Activated naive CD4-positive, alpha-beta T cell treated with anti-CD3 and anti-CD28 coated beads for 36 hours (primary cell): ENCODE measurements around the gene ALKBH8. TPM values are rescaled to one million over a fixed set of nuclear protein-coding genes. Genes with fewer than 3 reads are reported as not detected.
A peak's percentile ranks its signal among the peaks of the same experiment; 100 is the strongest.
"Not testable (repeated sequence)": the region's sequence is repeated elsewhere in the genome, so short reads cannot be mapped to it uniquely, and the experiment has no call there.

Experiments
- CTCF ChIA-PET: fragments of 350-600 bp; sonication (Branson Sonifier 250); formaldehyde crosslinking; loops from one replicate; lab custom pipeline; 2021; ENCODE audit warnings: antibody characterized with exemption; lab: Charles Lee
- DNase-seq: peaks from one replicate; pipeline ENCODE4 v3.0.0-alpha.2; 2020
- H3K27ac Mint-ChIP-seq: one replicate; pipeline ENCODE4 v1.8.0; 2021; ENCODE audit warnings: mild to moderate bottlenecking, mixed read lengths
- H3K27me3 Mint-ChIP-seq: one replicate; pipeline ENCODE4 v1.8.0; 2021; ENCODE audit warnings: low read depth, mixed read lengths
- H3K36me3 Mint-ChIP-seq: one replicate; pipeline ENCODE4 v1.8.0; 2021; ENCODE audit warnings: low read depth, mixed read lengths
- H3K4me1 Mint-ChIP-seq: one replicate; pipeline ENCODE4 v1.8.0; 2021; ENCODE audit warnings: low read depth, mixed read lengths
- H3K4me3 Mint-ChIP-seq: one replicate; pipeline ENCODE4 v1.8.0; 2021; ENCODE audit warnings: mild to moderate bottlenecking, moderate library complexity, mixed read lengths
- H3K9me3 Mint-ChIP-seq: one replicate; pipeline ENCODE4 v1.8.0; 2021; ENCODE audit warnings: mixed read lengths
- intact Hi-C: fragments of 100-400 bp; cut with micrococcal nuclease; formaldehyde crosslinking; loops from one replicate; pipeline ENCODE4 v1.15.1; 2023
- total RNA-seq, 2 experiments: library from RNA; stranded (reverse); gene quantifications; one replicate each; pipeline ENCODE4 v1.2.3, GENCODE V29; 2021

Gene ALKBH8
- total RNA-seq, 2 experiments from 2014 or later: 10.1 to 12.2 TPM

- H3K36me3 Mint-ChIP-seq: no peaks in the 10 kb centered on the region
- no peaks in the 10 kb centered on the region for H3K4me1 Mint-ChIP-seq
- no peaks in the 10 kb centered on the region for H3K9me3 Mint-ChIP-seq
- DNase-seq: no peak
- no peak overlapping the region for H3K4me3 Mint-ChIP-seq
- no peak overlapping the region for H3K27ac Mint-ChIP-seq
- CTCF ChIA-PET: interaction anchor here (1.8 to 2.1 kb wide), 4 partner anchors 7 to 116 kb away, joined by 5 to 8 read pairs (median 6); partner anchors contain the start of gene ALKBH8
- H3K27me3 Mint-ChIP-seq: no peaks in the 10 kb centered on the region
- intact Hi-C loops: no loop called here
Observed at GRCh38 chr11:107573438-107573837, 7.9 kb upstream of the ALKBH8 start.

- CTCF ChIA-PET: interaction anchor here (0.6 kb wide), 1 partner anchor 45 kb away, joined by 3 read pairs; no protein-coding TSS in a partner anchor
- peaks cover 13% of the 10 kb centered on the region for H3K4me1 Mint-ChIP-seq
- no peak overlapping the region for H3K27ac Mint-ChIP-seq
- no peaks in the 10 kb centered on the region for H3K27me3 Mint-ChIP-seq
- no peak for DNase-seq
- intact Hi-C loops: no loop called here
- H3K9me3 Mint-ChIP-seq: no peaks in the 10 kb centered on the region
- no peaks in the 10 kb centered on the region for H3K36me3 Mint-ChIP-seq
- H3K4me3 Mint-ChIP-seq: no peak overlapping the region
Observed at GRCh38 chr11:107570015-107570414, 4.5 kb upstream of the ALKBH8 start.

- CTCF ChIA-PET: interaction anchor here (0.6 to 3.9 kb wide), 6 partner anchors 9 to 203 kb away, joined by 3 to 25 read pairs (median 4); no protein-coding TSS in a partner anchor
- no peaks in the 10 kb centered on the region for H3K36me3 Mint-ChIP-seq
- H3K4me3 Mint-ChIP-seq: no peak overlapping the region
- peaks cover 29% of the 10 kb centered on the region for H3K4me1 Mint-ChIP-seq
- H3K9me3 Mint-ChIP-seq: no peaks in the 10 kb centered on the region
- intact Hi-C loops: loop anchor here (5.0 to 10.0 kb wide), 6 partner anchors 39 to 1491 kb away; partner anchors contain the start of genes AASDHPPT, ATM, C11orf65 and DDX10
- no peaks in the 10 kb centered on the region for H3K27me3 Mint-ChIP-seq
- no peak overlapping the region for H3K27ac Mint-ChIP-seq
- DNase-seq: no peak
Observed at GRCh38 chr11:107567739-107568335, 2.3 kb upstream of the ALKBH8 start.

GRCh38 chr11:107566569-107566968, 1.0 kb upstream of the ALKBH8 start:
- H3K27me3 Mint-ChIP-seq: no peaks in the 10 kb centered on the region
- CTCF ChIA-PET: interaction anchor here (0.6 to 3.9 kb wide), 5 partner anchors 8 to 208 kb away, joined by 3 to 25 read pairs (median 6); no protein-coding TSS in a partner anchor
- no peak for DNase-seq
- H3K27ac Mint-ChIP-seq: peak overlapping the region; percentile 92
- intact Hi-C loops: loop anchor here (5.0 to 10.0 kb wide), 6 partner anchors 41 to 1489 kb away; partner anchors contain the start of genes AASDHPPT, ATM, C11orf65 and DDX10
- peaks cover 41% of the 10 kb centered on the region for H3K4me1 Mint-ChIP-seq
- no peaks in the 10 kb centered on the region for H3K36me3 Mint-ChIP-seq
- H3K9me3 Mint-ChIP-seq: no peaks in the 10 kb centered on the region
- peak overlapping the region; percentile 85 for H3K4me3 Mint-ChIP-seq

- H3K4me1 Mint-ChIP-seq: peaks cover 47% of the 10 kb centered on the region
- H3K4me3 Mint-ChIP-seq: peak overlapping the region; percentile 85
- H3K27me3 Mint-ChIP-seq, H3K9me3 Mint-ChIP-seq, H3K36me3 Mint-ChIP-seq, DNase-seq: not testable (repeated sequence)
- intact Hi-C loops: loop anchor here (1.0 to 10.0 kb wide), 13 partner anchors 10 to 1489 kb away; partner anchors contain the start of genes AASDHPPT, ATM, C11orf65 and CUL5
- peak overlapping the region; percentile 92 for H3K27ac Mint-ChIP-seq
- CTCF ChIA-PET: interaction anchor here (0.8 to 3.9 kb wide), 6 partner anchors 8 to 205 kb away, joined by 3 to 25 read pairs (median 4); no protein-coding TSS in a partner anchor
Observed at GRCh38 chr11:107565955-107566501, 493 bp upstream of the ALKBH8 start.

- Mint-ChIP-seq H3K27ac (peak overlapping the region; percentile 92), H3K4me3 (peak overlapping the region; percentile 85), H3K9me3 (no peaks in the 10 kb centered on the region), H3K27me3 (no peaks in the 10 kb centered on the region), H3K36me3 (peaks cover 4% of the 10 kb centered on the region), H3K4me1 (peaks cover 48% of the 10 kb centered on the region)
- DNase-seq: no peak
- intact Hi-C loops: loop anchor here (1.0 to 10.0 kb wide), 15 partner anchors 11 to 1488 kb away; partner anchors contain the start of genes AASDHPPT, ATM, C11orf65 and CUL5
- CTCF ChIA-PET: interaction anchor here (0.6 to 4.5 kb wide), 4 partner anchors 16 to 127 kb away, joined by 3 to 52 read pairs (median 24); no protein-coding TSS in a partner anchor
Observed at GRCh38 chr11:107564877-107565218, 687 bp downstream of the ALKBH8 start.

GRCh38 chr11:107563702-107564101, 1.8 kb downstream of the ALKBH8 start:
- H3K36me3 Mint-ChIP-seq: peaks cover 12% of the 10 kb centered on the region
- CTCF ChIA-PET: interaction anchor here (0.7 to 4.5 kb wide), 10 partner anchors 10 to 206 kb away, joined by 3 to 52 read pairs (median 4); no protein-coding TSS in a partner anchor
- intact Hi-C loops: loop anchor here (1.0 to 10.0 kb wide), 7 partner anchors 14 to 1471 kb away; partner anchors contain the start of gene CUL5
- peak overlapping the region; percentile 7 for H3K4me3 Mint-ChIP-seq
- DNase-seq: peak; percentile 72
- peaks cover 58% of the 10 kb centered on the region for H3K4me1 Mint-ChIP-seq
- H3K27ac Mint-ChIP-seq: no peak overlapping the region
- no peaks in the 10 kb centered on the region for H3K9me3 Mint-ChIP-seq
- no peaks in the 10 kb centered on the region for H3K27me3 Mint-ChIP-seq

- no peaks in the 10 kb centered on the region for H3K9me3 Mint-ChIP-seq
- intact Hi-C loops: loop anchor here (1.0 to 10.0 kb wide), 6 partner anchors 13 to 1470 kb away; no protein-coding TSS in a partner anchor
Observed at GRCh38 chr11:107562647-107563208, 2.8 kb downstream of the ALKBH8 start.

GRCh38 chr11:107561688-107562087, 3.8 kb downstream of the ALKBH8 start:
- intact Hi-C loops: loop anchor here (5.0 to 10.0 kb wide), 3 partner anchors 336 to 1469 kb away; no protein-coding TSS in a partner anchor
- Mint-ChIP-seq H3K36me3 (peaks cover 14% of the 10 kb centered on the region), H3K4me3 (no peak overlapping the region), H3K4me1 (peaks cover 52% of the 10 kb centered on the region), H3K27ac (peak overlapping the region; percentile 74), H3K9me3 (no peaks in the 10 kb centered on the region), H3K27me3 (no peaks in the 10 kb centered on the region)
- CTCF ChIA-PET: interaction anchor here (0.6 to 4.5 kb wide), 3 partner anchors 12 to 212 kb away, joined by 3 to 52 read pairs (median 45); no protein-coding TSS in a partner anchor
- no peak for DNase-seq

More at GRCh38 chr11:107562647-107563208, 2.8 kb downstream of the ALKBH8 start:
- peak overlapping the region; percentile 25 for H3K4me3 Mint-ChIP-seq
- no peak for DNase-seq
- H3K4me1 Mint-ChIP-seq: peaks cover 57% of the 10 kb centered on the region
- H3K36me3 Mint-ChIP-seq: peaks cover 14% of the 10 kb centered on the region
- CTCF ChIA-PET: interaction anchor here (0.6 to 4.5 kb wide), 12 partner anchors 9 to 206 kb away, joined by 3 to 52 read pairs (median 4); no protein-coding TSS in a partner anchor
- H3K27me3 Mint-ChIP-seq: no peaks in the 10 kb centered on the region
- peak overlapping the region; percentile 68 for H3K27ac Mint-ChIP-seq

GRCh38 chr11:107550304-107550703, 15.2 kb downstream of the ALKBH8 start:
- Mint-ChIP-seq H3K27me3 (no peaks in the 10 kb centered on the region), H3K9me3 (no peaks in the 10 kb centered on the region), H3K4me1 (peaks cover 2% of the 10 kb centered on the region), H3K36me3 (peaks cover 16% of the 10 kb centered on the region), H3K27ac (no peak overlapping the region), H3K4me3 (no peak overlapping the region)
- CTCF ChIA-PET: interaction anchor here (0.9 to 7.3 kb wide), 9 partner anchors 10 to 142 kb away, joined by 3 to 62 read pairs (median 5); no protein-coding TSS in a partner anchor
- DNase-seq: no peak
- intact Hi-C loops: no loop called here

GRCh38 chr11:107549954-107550285, 15.6 kb downstream of the ALKBH8 start:
- no peak overlapping the region for H3K27ac Mint-ChIP-seq
- DNase-seq: no peak
- H3K36me3 Mint-ChIP-seq: peaks cover 16% of the 10 kb centered on the region

More at GRCh38 chr11:107549954-107550285, 15.6 kb downstream of the ALKBH8 start:
- Mint-ChIP-seq H3K4me3 (no peak overlapping the region), H3K27me3 (no peaks in the 10 kb centered on the region), H3K4me1 (peaks cover 6% of the 10 kb centered on the region), H3K9me3 (no peaks in the 10 kb centered on the region)
- CTCF ChIA-PET: interaction anchor here (0.9 to 7.3 kb wide), 10 partner anchors 10 to 221 kb away, joined by 3 to 62 read pairs (median 6); no protein-coding TSS in a partner anchor
- intact Hi-C loops: loop anchor here (1.0 to 5.0 kb wide), 5 partner anchors 13 to 221 kb away; partner anchors contain the start of genes CWF19L2 and ELMOD1
